ENCODE measurements around the gene KANSL1.
"Not testable (repeated sequence)": the region's sequence is repeated elsewhere in the genome, so short reads cannot be mapped to it uniquely, and the experiment has no call there.

KANSL1 gene

DNA sequence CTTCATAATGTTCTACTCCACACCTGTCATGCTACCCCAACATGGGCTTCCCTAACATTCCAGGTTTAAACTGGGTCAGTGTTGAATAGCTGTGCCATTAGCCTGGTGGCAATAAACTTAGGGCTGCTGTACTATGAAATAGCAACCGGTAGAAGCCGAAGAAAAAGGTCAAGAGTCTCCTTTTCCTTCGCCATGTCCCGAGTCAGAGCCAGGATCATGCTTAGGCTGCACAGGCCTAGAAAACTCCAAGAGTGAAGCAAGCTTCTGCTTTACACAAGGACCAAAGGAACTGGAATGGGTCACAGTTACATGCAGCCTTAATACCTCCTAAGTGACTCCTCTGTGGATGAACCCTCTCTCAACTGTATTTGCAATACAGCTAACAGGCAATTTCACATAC, 105.4 kb downstream of the KANSL1 start:
- not testable (repeated sequence) for H3K9me3 ChIP-seq (ENCODE audit: control insufficient read depth in 2 of 2, low read length in 2 of 2); H3K4me1 ChIP-seq (ENCODE audit: control insufficient read depth in 2 of 2, insufficient read depth in 2 of 2, low read length in 2 of 2); H3K27ac ChIP-seq (ENCODE audit: low read depth in 2 of 2, low read length in 2 of 2); H3K9ac ChIP-seq (ENCODE audit: low read depth in 1 of 2, low read length in 2 of 2); H3K4me3 ChIP-seq (ENCODE audit: low read length in 2 of 2); H3K27me3 ChIP-seq (ENCODE audit: control insufficient read depth in 2 of 2, insufficient read depth in 2 of 2, low read length in 2 of 2)
- peaks cover 0 to 32% of the 10 kb centered on the region in 2 donors for H3K36me3 ChIP-seq (ENCODE audit: control insufficient read depth in 2 of 2, insufficient read depth in 2 of 2, low read length in 2 of 2)

DNA sequence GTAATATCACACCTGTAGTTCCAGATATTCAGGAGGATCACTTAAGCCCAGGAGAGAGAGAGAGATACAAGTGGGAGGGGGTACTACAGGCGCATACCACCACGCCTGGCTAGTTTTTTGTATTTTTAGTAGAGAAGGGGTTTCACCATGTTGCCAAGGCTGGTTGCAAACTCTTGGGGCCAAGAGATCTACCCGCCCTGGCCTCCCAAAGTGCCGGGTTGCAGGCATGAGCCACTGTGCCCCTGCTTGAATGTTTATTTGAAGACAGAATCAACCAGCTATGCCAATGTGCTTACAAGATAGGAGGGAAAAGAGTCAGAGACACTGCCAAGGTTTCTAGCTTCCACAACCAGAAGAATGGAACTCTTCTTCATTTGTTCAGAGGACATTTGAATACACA, 106.4 kb downstream of the KANSL1 start:
- Histone ChIP-seq H3K36me3 (ENCODE audit: control insufficient read depth in 2 of 2, insufficient read depth in 2 of 2, low read length in 2 of 2) (peaks cover under 1 to 28% of the 10 kb centered on the region in 2 donors), H3K9ac (ENCODE audit: low read depth in 1 of 2, low read length in 2 of 2) (no peak overlapping the region), H3K4me1 (ENCODE audit: control insufficient read depth in 2 of 2, insufficient read depth in 2 of 2, low read length in 2 of 2) (peaks cover 0 to 4% of the 10 kb centered on the region in 2 donors), H3K9me3 (ENCODE audit: control insufficient read depth in 2 of 2, low read length in 2 of 2) (no peaks in the 10 kb centered on the region), H3K27me3 (ENCODE audit: control insufficient read depth in 2 of 2, insufficient read depth in 2 of 2, low read length in 2 of 2) (no peaks in the 10 kb centered on the region), H3K27ac (ENCODE audit: low read depth in 2 of 2, low read length in 2 of 2) (no peak overlapping the region), H3K4me3 (ENCODE audit: low read length in 2 of 2) (no peak overlapping the region)

DNA sequence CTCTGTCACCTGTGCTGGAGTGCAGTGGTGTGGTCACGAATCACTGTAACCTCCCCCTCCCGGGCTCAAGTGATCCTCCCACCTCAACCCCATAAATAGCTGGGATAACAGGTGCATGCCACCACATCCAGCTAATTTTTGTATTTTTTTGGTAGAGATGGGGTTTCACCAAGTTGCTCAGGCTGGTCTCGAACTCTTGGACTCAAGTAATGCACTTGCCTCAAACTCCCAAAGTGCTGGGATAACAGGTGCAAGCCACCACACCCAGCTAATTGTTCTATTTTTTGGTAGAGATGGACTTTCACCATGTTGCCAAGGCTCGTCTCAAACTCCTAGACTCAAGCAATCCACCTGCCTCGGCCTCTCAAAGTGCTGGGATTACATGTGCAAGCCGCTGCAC, 107.7 kb downstream of the KANSL1 start:
- no peak overlapping the region for H3K9ac ChIP-seq (ENCODE audit: low read depth in 1 of 2, low read length in 2 of 2)
- H3K9me3 ChIP-seq (ENCODE audit: control insufficient read depth in 2 of 2, low read length in 2 of 2): no peaks in the 10 kb centered on the region
- no peak overlapping the region for H3K4me3 ChIP-seq (ENCODE audit: low read length in 2 of 2)
- H3K27ac ChIP-seq (ENCODE audit: low read depth in 2 of 2, low read length in 2 of 2): no peak overlapping the region
- H3K4me1 ChIP-seq (ENCODE audit: control insufficient read depth in 2 of 2, insufficient read depth in 2 of 2, low read length in 2 of 2): peaks cover 0 to 4% of the 10 kb centered on the region in 2 donors
- H3K27me3 ChIP-seq (ENCODE audit: control insufficient read depth in 2 of 2, insufficient read depth in 2 of 2, low read length in 2 of 2): no peaks in the 10 kb centered on the region
- H3K36me3 ChIP-seq (ENCODE audit: control insufficient read depth in 2 of 2, insufficient read depth in 2 of 2, low read length in 2 of 2): peaks cover 6 to 22% of the 10 kb centered on the region in 2 donors

DNA sequence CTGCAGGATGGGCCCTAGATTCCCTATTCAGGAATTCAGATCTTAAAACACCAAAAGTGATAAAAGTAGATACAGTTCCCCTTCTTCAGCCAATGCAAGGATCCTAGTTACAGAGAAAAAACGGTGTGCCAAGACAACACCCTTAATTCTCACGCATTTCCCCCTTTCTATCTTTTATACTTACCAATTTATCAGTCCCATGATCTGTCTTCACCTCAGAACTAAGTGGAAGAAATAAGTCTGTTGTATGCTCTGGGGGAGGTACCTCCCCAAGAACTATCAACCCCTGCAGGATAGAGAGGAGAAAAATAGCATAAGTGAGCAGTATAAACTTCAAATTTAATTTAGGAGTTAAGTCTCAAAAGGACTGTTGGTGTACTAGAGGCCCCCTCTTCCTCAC, 111.0 kb downstream of the KANSL1 start:
- peaks cover 0 to 4% of the 10 kb centered on the region in 2 donors for H3K4me1 ChIP-seq (ENCODE audit: control insufficient read depth in 2 of 2, insufficient read depth in 2 of 2, low read length in 2 of 2)
- H3K9me3 ChIP-seq (ENCODE audit: control insufficient read depth in 2 of 2, low read length in 2 of 2): no peaks in the 10 kb centered on the region
- H3K4me3 ChIP-seq (ENCODE audit: low read length in 2 of 2): no peak overlapping the region
- H3K27ac ChIP-seq (ENCODE audit: low read depth in 2 of 2, low read length in 2 of 2): no peak overlapping the region
- H3K36me3 ChIP-seq (ENCODE audit: control insufficient read depth in 2 of 2, insufficient read depth in 2 of 2, low read length in 2 of 2): peaks cover 4 to 6% of the 10 kb centered on the region in 2 donors
- H3K9ac ChIP-seq (ENCODE audit: low read depth in 1 of 2, low read length in 2 of 2): no peak overlapping the region
- H3K27me3 ChIP-seq (ENCODE audit: control insufficient read depth in 2 of 2, insufficient read depth in 2 of 2, low read length in 2 of 2): no peaks in the 10 kb centered on the region

DNA sequence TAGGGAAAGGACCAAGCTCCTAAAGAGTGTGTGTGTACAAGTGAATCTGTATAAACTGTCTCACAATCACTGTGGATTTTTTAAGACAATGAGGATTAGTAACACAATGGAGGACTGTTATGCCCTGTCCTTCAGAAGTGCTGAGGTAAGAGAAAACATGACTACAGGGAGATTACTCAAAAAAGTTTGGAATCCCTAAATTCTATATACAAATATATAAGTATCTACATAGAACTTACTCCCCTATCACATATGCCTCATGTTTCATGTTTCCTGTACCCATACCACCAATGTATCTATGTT, 112.3 kb downstream of the KANSL1 start:
- Histone ChIP-seq H3K9me3 (ENCODE audit: control insufficient read depth in 2 of 2, low read length in 2 of 2) (no peaks in the 10 kb centered on the region), H3K36me3 (ENCODE audit: control insufficient read depth in 2 of 2, insufficient read depth in 2 of 2, low read length in 2 of 2) (peaks cover 4 to 6% of the 10 kb centered on the region in 2 donors), H3K4me3 (ENCODE audit: low read length in 2 of 2) (no peak overlapping the region), H3K9ac (ENCODE audit: low read depth in 1 of 2, low read length in 2 of 2) (no peak overlapping the region), H3K27me3 (ENCODE audit: control insufficient read depth in 2 of 2, insufficient read depth in 2 of 2, low read length in 2 of 2) (no peaks in the 10 kb centered on the region), H3K4me1 (ENCODE audit: control insufficient read depth in 2 of 2, insufficient read depth in 2 of 2, low read length in 2 of 2) (peaks cover 0 to 4% of the 10 kb centered on the region in 2 donors), H3K27ac (ENCODE audit: low read depth in 2 of 2, low read length in 2 of 2) (no peak overlapping the region)

DNA sequence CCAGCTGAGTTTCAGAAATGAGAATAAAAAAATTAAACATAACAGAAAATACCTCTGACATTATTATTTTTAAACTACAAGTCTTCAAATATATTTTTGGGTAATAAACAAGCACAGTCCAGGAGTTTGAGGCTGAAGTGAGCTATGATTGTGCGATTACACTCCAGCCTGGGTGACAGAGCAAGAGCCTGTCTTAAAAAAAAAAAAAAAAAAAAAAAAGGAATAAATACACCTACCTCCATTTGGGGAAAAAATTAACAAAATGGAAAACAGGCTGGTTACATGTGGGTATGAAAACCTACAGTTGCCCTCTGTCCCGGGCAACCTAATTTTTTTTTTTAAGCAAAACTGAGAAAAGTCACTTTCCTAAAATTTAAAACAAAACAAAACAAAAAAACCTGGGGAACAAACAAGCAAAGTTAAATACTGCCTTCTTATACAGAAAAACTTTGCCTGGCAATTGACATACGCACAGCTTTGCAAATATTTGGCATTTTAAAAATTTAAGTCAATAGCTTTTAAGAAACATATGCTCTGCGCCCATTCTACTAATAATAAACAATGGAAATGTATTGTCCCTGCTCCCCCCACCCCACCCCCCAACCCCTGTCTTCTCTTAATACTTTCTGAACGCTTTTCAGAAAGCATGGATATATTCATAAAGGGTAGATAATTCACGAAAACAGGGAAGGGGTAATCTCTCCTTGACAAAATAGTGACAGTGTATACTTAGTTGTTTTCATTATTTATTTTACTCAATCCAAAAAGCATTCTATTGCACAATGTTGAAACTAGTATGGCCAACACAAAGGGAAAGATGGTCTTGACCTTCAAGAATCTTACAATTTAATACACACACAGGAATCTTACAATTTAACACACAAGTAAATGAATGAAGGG, 112.9 kb downstream of the KANSL1 start:
- Histone ChIP-seq H3K9me3 (ENCODE audit: control insufficient read depth in 2 of 2, low read length in 2 of 2) (no peaks in the 10 kb centered on the region), H3K4me1 (ENCODE audit: control insufficient read depth in 2 of 2, insufficient read depth in 2 of 2, low read length in 2 of 2) (peaks cover 0 to 4% of the 10 kb centered on the region in 2 donors), H3K9ac (ENCODE audit: low read depth in 1 of 2, low read length in 2 of 2) (no peak overlapping the region), H3K4me3 (ENCODE audit: low read length in 2 of 2) (no peak overlapping the region), H3K27me3 (ENCODE audit: control insufficient read depth in 2 of 2, insufficient read depth in 2 of 2, low read length in 2 of 2) (no peaks in the 10 kb centered on the region), H3K27ac (ENCODE audit: low read depth in 2 of 2, low read length in 2 of 2) (no peak overlapping the region), H3K36me3 (ENCODE audit: control insufficient read depth in 2 of 2, insufficient read depth in 2 of 2, low read length in 2 of 2) (peaks cover 4 to 6% of the 10 kb centered on the region in 2 donors)

DNA sequence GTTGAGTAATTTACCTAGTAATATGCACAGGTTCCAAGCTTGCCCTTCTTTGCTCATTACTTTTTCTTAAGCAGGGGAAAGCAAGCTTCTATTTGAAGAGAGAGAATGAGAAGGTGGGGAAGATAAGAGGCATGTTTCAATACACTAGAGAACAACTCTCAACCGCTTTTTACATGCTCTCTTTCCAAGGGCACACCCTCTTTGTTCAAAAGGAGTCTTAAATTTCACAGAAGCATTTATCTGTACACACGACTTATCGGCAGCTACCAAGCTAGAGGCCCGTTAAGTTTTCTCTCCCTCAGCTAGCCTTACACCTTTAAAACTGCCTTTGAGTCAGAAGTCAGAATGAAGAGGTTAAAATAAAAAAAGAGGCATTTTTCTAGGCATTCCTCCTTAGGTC, 114.6 kb downstream of the KANSL1 start:
- Histone ChIP-seq H3K36me3 (ENCODE audit: control insufficient read depth in 2 of 2, insufficient read depth in 2 of 2, low read length in 2 of 2) (peaks cover 4 to 6% of the 10 kb centered on the region in 2 donors), H3K27ac (ENCODE audit: low read depth in 2 of 2, low read length in 2 of 2) (no peak overlapping the region), H3K4me3 (ENCODE audit: low read length in 2 of 2) (no peak overlapping the region), H3K27me3 (ENCODE audit: control insufficient read depth in 2 of 2, insufficient read depth in 2 of 2, low read length in 2 of 2) (no peaks in the 10 kb centered on the region), H3K4me1 (ENCODE audit: control insufficient read depth in 2 of 2, insufficient read depth in 2 of 2, low read length in 2 of 2) (peaks cover 0 to 4% of the 10 kb centered on the region in 2 donors), H3K9ac (ENCODE audit: low read depth in 1 of 2, low read length in 2 of 2) (no peak overlapping the region), H3K9me3 (ENCODE audit: control insufficient read depth in 2 of 2, low read length in 2 of 2) (no peaks in the 10 kb centered on the region)

DNA sequence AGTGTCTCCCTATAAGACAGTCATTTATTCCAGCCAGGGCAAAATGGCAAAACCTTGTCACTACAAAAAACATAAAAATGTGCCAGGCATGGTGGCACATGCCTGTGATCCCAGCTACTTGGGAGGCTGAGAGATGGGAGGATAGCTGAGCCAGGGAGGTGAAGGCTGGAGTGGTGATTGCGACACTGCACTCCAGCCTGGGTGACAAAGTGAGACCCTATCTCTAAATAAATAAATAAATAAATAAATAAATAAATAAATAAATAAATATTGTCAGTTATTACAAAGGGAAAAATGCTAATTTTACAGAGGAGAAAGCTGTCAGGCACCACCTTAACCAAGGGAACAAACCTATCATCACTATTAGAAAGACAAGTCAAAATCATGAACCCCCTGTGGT, 118.7 kb downstream of the KANSL1 start:
- H3K27ac ChIP-seq (ENCODE audit: low read depth in 2 of 2, low read length in 2 of 2): no peak overlapping the region
- no peak overlapping the region for H3K4me3 ChIP-seq (ENCODE audit: low read length in 2 of 2)
- no peaks in the 10 kb centered on the region for H3K4me1 ChIP-seq (ENCODE audit: control insufficient read depth in 2 of 2, insufficient read depth in 2 of 2, low read length in 2 of 2)
- H3K36me3 ChIP-seq (ENCODE audit: control insufficient read depth in 2 of 2, insufficient read depth in 2 of 2, low read length in 2 of 2): no peaks in the 10 kb centered on the region
- no peaks in the 10 kb centered on the region for H3K9me3 ChIP-seq (ENCODE audit: control insufficient read depth in 2 of 2, low read length in 2 of 2)
- H3K27me3 ChIP-seq (ENCODE audit: control insufficient read depth in 2 of 2, insufficient read depth in 2 of 2, low read length in 2 of 2): no peaks in the 10 kb centered on the region
- no peak overlapping the region for H3K9ac ChIP-seq (ENCODE audit: low read depth in 1 of 2, low read length in 2 of 2)

DNA sequence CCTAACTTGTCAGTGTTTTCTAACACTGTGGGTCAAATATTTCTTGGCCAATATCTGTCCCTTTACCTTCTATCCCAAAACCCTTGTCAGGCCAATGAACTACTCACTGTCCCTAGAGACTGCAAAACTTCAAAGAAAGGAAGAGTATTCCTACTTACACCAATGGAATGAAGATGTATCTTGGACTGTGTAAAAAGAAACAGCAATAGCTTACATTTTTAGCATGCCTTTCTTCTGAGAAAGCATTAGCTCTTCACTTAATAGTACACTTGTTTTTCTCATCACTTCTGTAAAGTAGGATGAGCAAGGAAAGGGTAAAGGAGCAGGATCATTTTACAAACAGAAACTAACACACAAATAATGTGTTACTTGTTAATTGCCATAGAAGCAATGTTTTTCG, 120.2 kb downstream of the KANSL1 start:
- Histone ChIP-seq H3K27me3 (ENCODE audit: control insufficient read depth in 2 of 2, insufficient read depth in 2 of 2, low read length in 2 of 2) (no peaks in the 10 kb centered on the region), H3K4me1 (ENCODE audit: control insufficient read depth in 2 of 2, insufficient read depth in 2 of 2, low read length in 2 of 2) (no peaks in the 10 kb centered on the region), H3K36me3 (ENCODE audit: control insufficient read depth in 2 of 2, insufficient read depth in 2 of 2, low read length in 2 of 2) (no peaks in the 10 kb centered on the region), H3K9ac (ENCODE audit: low read depth in 1 of 2, low read length in 2 of 2) (no peak overlapping the region), H3K4me3 (ENCODE audit: low read length in 2 of 2) (no peak overlapping the region), H3K9me3 (ENCODE audit: control insufficient read depth in 2 of 2, low read length in 2 of 2) (no peaks in the 10 kb centered on the region), H3K27ac (ENCODE audit: low read depth in 2 of 2, low read length in 2 of 2) (no peak overlapping the region)

DNA sequence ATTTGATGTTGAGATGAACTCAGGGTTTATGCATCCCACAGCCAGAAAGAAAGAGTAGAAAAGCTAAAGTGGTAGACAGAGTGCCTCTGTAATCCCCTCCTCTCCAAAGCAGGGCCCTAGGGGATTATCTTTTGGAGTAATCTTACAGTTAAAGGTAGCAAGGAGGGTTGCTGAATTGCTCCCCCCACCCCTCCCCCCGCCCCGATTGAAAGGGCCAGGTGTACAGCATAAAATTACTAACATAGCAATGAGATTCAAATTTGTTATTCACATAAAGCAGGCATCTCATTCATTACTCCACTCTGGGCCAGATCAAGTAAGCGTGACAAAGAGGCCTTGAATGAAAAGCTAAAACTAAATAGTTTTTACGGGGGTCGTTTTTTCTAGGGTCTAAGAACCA, 121.4 kb downstream of the KANSL1 start:
- H3K9ac ChIP-seq (ENCODE audit: low read depth in 1 of 2, low read length in 2 of 2): no peak overlapping the region
- H3K4me1 ChIP-seq (ENCODE audit: control insufficient read depth in 2 of 2, insufficient read depth in 2 of 2, low read length in 2 of 2): no peaks in the 10 kb centered on the region
- no peaks in the 10 kb centered on the region for H3K27me3 ChIP-seq (ENCODE audit: control insufficient read depth in 2 of 2, insufficient read depth in 2 of 2, low read length in 2 of 2)
- peaks cover 5 to 6% of the 10 kb centered on the region in 2 donors for H3K36me3 ChIP-seq (ENCODE audit: control insufficient read depth in 2 of 2, insufficient read depth in 2 of 2, low read length in 2 of 2)
- no peaks in the 10 kb centered on the region for H3K9me3 ChIP-seq (ENCODE audit: control insufficient read depth in 2 of 2, low read length in 2 of 2)
- H3K27ac ChIP-seq (ENCODE audit: low read depth in 2 of 2, low read length in 2 of 2): no peak overlapping the region
- no peak overlapping the region for H3K4me3 ChIP-seq (ENCODE audit: low read length in 2 of 2)
